Right lobe of liver (tissue), 6 donors: ENCODE measurements around the gene DOK5. TPM values are rescaled to one million over a fixed set of nuclear protein-coding genes. Genes with fewer than 3 reads are reported as not detected.

ENCODE experiments used
- ATAC-seq, 4 donors: fragments of 200-7000 bp; cut with Tn5 transposase; one replicate each; pipeline ENCODE4 v1.9.1; 2020; ENCODE audit warnings: mild to moderate bottlenecking in 4 of 4, moderate library complexity in 4 of 4
- DNase-seq, 3 donors: peaks; one replicate each; pipeline ENCODE4 v3.0.0-alpha.2; 2020
- H3K27ac ChIP-seq, 3 donors: fragments of 200-600 bp; one replicate each; pipeline ENCODE4 v1.8.0; 2022
- H3K27me3 ChIP-seq, 2 donors: fragments of 200-600 bp; one replicate each; pipeline ENCODE4 v1.8.0; 2022
- H3K36me3 ChIP-seq, 4 donors: fragments of 200-600 bp; sonication (generic) in 1 of 4; one replicate each; pipeline versions ENCODE4 v1.5.1 to v1.8.0; 2017 to 2022; ENCODE audit warnings: control low read depth in 1 of 4
- H3K4me1 ChIP-seq, 4 donors: fragments of 200-600 bp; sonication (generic) in 1 of 4; one replicate each; pipeline versions ENCODE4 v1.5.1 to v1.8.0; 2017 to 2022; ENCODE audit warnings: control low read depth in 1 of 4
- H3K4me3 ChIP-seq, 3 donors: fragments of 200-600 bp; one replicate each; pipeline ENCODE4 v1.8.0; 2022
- H3K9me3 ChIP-seq, 4 donors: fragments of 200-600 bp; sonication (generic) in 1 of 4; one replicate each; pipeline versions ENCODE4 v1.5.1 to v1.8.0; 2017 to 2022; ENCODE audit warnings: control low read depth in 1 of 4
- POLR2A ChIP-seq: fragments of 450-650 bp; IDR thresholded peaks from one replicate; pipeline ENCODE4 v1.6.1; 2017; ENCODE audit warnings: antibody characterized with exemption, mild to moderate bottlenecking
- WGBS: methylation state at CpG from one replicate; pipeline ENCODE4 v1.1.6; 2018; ENCODE audit warnings: low coverage, low lambda C conversion rate; ENCODE audit not compliant: insufficient coverage; ENCODE audit errors: missing lambda C conversion rate; 5-methylcytosine and 5-hydroxymethylcytosine counted together
- intact Hi-C, 2 donors: fragments of 100-400 bp; cut with DNase I; formaldehyde crosslinking; loops; one replicate each; pipeline versions ENCODE4 v1.11.2 to v1.14.1; 2022
- total RNA-seq, 6 experiments: library from RNA; depleted of rRNA in 2 of 6; stranded (reverse); fragments of >200 nt in 2 of 6; fragmentation: NEBNext Ultra II Directional in 3 of 6; extraction: Animal tissue kit (Norgen Biotek cat#: 25700) in 3 of 6; gene quantifications; one replicate each; pipeline versions ENCODE4 v1.1.0 to v1.2.4, GENCODE V29; 2016 to 2023
- TF ChIP-seq, protein P1 (sequence below), 4 donors: fragments of 200-600 bp in 3 of 4; fragments of 450-650 bp in 1 of 4; IDR thresholded peaks; one replicate each; pipeline versions ENCODE4 v1.5.1 to v1.8.0; 2016 to 2022; ENCODE audit warnings: antibody characterized with exemption in 4 of 4, mild to moderate bottlenecking in 2 of 4
- donor health status: DM: no; HTN: yes; CAD: no.
- donor health status: DM: no; HTN: no; CAD: no.
- donor health status: DM: no; HTN: no; CAD: no.
- donor health status: DM: no; HTN: yes; CAD: no.
- donor health status: DM: no; HTN: yes; CAD: no.

Gene DOK5
- total RNA-seq, 6 experiments from 2014 or later, result 0.43 to 0.69 TPM; not detected in 4

DNA sequence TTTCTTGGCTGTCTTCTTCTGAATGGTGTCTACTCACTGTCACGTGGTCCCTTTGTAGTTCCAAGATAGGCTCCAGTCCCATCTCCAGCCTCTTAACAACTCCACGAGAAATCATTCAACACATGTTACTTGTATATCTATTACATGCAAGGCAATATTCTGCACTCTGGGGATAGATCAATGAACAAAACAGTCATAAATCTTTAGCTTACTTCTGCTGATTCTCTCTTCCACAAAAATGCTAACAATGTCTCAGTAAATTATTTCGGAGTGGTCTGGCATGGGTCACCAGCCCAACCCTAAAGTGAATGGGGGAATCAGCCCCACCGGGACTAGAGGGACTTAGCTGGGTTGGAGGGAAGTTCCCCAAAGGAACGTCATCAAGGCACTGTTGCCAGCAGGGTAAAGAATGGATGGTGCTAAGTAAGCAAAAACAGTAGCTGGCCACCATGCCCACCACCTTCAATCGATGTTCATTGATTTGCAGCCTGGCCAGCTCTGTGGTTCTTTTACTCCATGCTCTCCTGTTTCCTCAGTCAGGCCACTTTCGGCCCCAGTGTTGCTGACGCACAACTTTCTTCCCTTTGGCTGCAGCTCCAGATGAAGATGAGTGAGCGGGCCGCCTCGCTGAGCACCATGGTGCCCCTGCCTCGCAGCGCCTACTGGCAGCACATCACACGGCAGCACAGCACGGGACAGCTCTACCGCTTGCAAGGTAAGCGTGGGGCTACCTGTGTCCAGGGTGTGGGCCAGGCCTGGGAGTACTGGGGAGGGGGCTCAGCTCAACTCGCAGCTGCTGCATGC is 167.7 kb downstream of the DOK5 start:
- peaks cover 0 to 10% (median 4%) of the 10 kb centered on the region in 4 donors for H3K4me1 ChIP-seq
- no peak overlapping the region for H3K27ac ChIP-seq
- H3K36me3 ChIP-seq, result no peaks in the 10 kb centered on the region
- no peak overlapping the region for H3K4me3 ChIP-seq
- intact Hi-C loops, result loop anchor here in 1 of 2 donors (10.0 kb wide), 1 partner anchor 418 kb away; no protein-coding TSS in a partner anchor
- no peak for TF ChIP-seq POLR2A
- TF ChIP-seq, protein P1, sequence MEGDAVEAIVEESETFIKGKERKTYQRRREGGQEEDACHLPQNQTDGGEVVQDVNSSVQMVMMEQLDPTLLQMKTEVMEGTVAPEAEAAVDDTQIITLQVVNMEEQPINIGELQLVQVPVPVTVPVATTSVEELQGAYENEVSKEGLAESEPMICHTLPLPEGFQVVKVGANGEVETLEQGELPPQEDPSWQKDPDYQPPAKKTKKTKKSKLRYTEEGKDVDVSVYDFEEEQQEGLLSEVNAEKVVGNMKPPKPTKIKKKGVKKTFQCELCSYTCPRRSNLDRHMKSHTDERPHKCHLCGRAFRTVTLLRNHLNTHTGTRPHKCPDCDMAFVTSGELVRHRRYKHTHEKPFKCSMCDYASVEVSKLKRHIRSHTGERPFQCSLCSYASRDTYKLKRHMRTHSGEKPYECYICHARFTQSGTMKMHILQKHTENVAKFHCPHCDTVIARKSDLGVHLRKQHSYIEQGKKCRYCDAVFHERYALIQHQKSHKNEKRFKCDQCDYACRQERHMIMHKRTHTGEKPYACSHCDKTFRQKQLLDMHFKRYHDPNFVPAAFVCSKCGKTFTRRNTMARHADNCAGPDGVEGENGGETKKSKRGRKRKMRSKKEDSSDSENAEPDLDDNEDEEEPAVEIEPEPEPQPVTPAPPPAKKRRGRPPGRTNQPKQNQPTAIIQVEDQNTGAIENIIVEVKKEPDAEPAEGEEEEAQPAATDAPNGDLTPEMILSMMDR (IDR thresholded peaks at IDR 0.05), result no peak
- H3K9me3 ChIP-seq, result no peaks in the 10 kb centered on the region
- H3K27me3 ChIP-seq, result no peaks in the 10 kb centered on the region
- WGBS, result 35% methylated on average over 9 of the region's 18 CpGs
- DNase-seq (peak; percentile 39 to 56 (median 46)), ATAC-seq (peak in 2 of 4 donors; percentile 38 to 68)

DNA sequence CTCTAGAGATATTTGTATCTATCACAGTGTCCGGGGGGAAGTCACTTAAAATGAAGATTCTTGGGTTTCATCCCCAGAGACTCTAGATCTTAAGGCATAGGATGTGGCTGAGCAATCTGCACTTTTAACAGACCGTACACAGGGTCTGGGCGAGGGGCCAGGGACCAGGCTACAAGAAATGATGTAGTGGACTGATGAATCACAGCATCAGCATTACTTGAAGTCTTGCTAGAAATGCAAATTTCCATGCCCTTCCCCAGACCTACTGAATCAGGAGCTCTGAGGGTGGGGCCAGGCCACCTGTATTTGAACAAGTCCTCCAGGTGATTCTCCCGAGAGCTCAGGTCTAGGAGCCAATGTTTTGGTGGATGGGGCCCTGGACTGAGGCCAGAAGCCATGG is 168.4 kb downstream of the DOK5 start:
- WGBS, result 63% methylated on average over 3 of the region's 4 CpGs
- H3K27ac ChIP-seq, result no peak overlapping the region
- no peaks in the 10 kb centered on the region for H3K36me3 ChIP-seq
- H3K4me3 ChIP-seq, result no peak overlapping the region
- H3K4me1 ChIP-seq, result peaks cover 0 to 10% (median 4%) of the 10 kb centered on the region in 4 donors
- ATAC-seq (no peak), DNase-seq (no peak)
- H3K9me3 ChIP-seq, result no peaks in the 10 kb centered on the region
- intact Hi-C loops, result loop anchor here in 1 of 2 donors (10.0 kb wide), 1 partner anchor 419 kb away; no protein-coding TSS in a partner anchor
- no peaks in the 10 kb centered on the region for H3K27me3 ChIP-seq
- TF ChIP-seq, protein P1 (IDR thresholded peaks at IDR 0.05), result no peak
- TF ChIP-seq POLR2A, result no peak

- TF ChIP-seq, protein P1 (IDR thresholded peaks at IDR 0.05), result no peak
- no peak for TF ChIP-seq POLR2A
Measured at GRCh38 chr20:54645445-54646155, 170.2 kb downstream of the DOK5 start.

DNA sequence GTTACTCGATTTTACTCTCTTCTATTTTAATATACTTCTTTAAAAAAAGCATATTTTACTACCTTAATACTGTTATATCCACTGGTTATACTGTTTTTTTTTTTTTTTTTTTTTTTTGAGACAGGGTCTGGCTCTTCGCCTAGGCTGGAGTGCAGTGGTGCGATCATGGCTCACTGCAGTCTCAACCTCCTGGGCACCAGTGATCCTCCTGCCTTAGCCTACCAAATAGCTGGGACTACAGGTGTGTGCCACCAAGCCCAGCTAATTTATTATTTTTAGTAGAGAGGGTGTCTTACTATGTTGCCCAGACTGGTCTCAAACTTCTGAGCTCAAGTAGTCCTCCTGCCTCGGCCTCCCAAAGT is 170.7 kb downstream of the DOK5 start:
- H3K27ac ChIP-seq, result no peak overlapping the region
- TF ChIP-seq, protein P1 (IDR thresholded peaks at IDR 0.05), result no peak
- TF ChIP-seq POLR2A, result no peak
- ATAC-seq (peak in 2 of 4 donors; percentile 29 to 42), DNase-seq (no peak)
- H3K4me1 ChIP-seq, result peaks cover 0 to 10% (median 4%) of the 10 kb centered on the region in 4 donors
- no peaks in the 10 kb centered on the region for H3K9me3 ChIP-seq
- H3K27me3 ChIP-seq, result no peaks in the 10 kb centered on the region
- H3K36me3 ChIP-seq, result no peaks in the 10 kb centered on the region
- 53% methylated on average over 4 of the region's 4 CpGs for WGBS
- intact Hi-C loops, result loop anchor here (5.0 to 10.0 kb wide), 2 partner anchors 421 to 434 kb away; no protein-coding TSS in a partner anchor
- H3K4me3 ChIP-seq, result no peak overlapping the region

More at GRCh38 chr20:54645445-54646155, 170.2 kb downstream of the DOK5 start:
- no peak for DNase-seq
- no peaks in the 10 kb centered on the region for H3K36me3 ChIP-seq
- H3K27ac ChIP-seq, result no peak overlapping the region
- H3K9me3 ChIP-seq, result no peaks in the 10 kb centered on the region
- ATAC-seq, result peak; percentile 56 to 72 (median 63)
- H3K4me3 ChIP-seq, result no peak overlapping the region
- H3K27me3 ChIP-seq, result no peaks in the 10 kb centered on the region
- WGBS, result 46% methylated on average over 8 of the region's 8 CpGs
- intact Hi-C loops, result loop anchor here (5.0 to 10.0 kb wide), 2 partner anchors 421 to 433 kb away; no protein-coding TSS in a partner anchor
- H3K4me1 ChIP-seq, result peaks cover 0 to 10% (median 4%) of the 10 kb centered on the region in 4 donors
